Glomerular endothelial cell (primary cell): Measurements from ENCODE around the gene WDTC1. TPM values are rescaled to one million over a fixed set of nuclear protein-coding genes. Genes with fewer than 3 reads are reported as not detected.

Experiments
- DNase-seq: peaks from one replicate; pipeline ENCODE4 v3.0.0-alpha.2; 2011; ENCODE audit warnings: low read depth, low spot score; ENCODE audit errors: extremely low read depth
- total RNA-seq: library from RNA; depleted of rRNA; stranded (reverse); fragments of >200 nt; gene quantifications from 2 replicates; pipeline ENCODE4 v1.2.3, GENCODE V29; 2015

The WDTC1 gene
- total RNA-seq, 1 donor from 2014 or later, result 43.3 TPM

GRCh38 chr1:27332536-27333281, 98.3 kb downstream of the WDTC1 start:
- DNase-seq, result no peak

DNA sequence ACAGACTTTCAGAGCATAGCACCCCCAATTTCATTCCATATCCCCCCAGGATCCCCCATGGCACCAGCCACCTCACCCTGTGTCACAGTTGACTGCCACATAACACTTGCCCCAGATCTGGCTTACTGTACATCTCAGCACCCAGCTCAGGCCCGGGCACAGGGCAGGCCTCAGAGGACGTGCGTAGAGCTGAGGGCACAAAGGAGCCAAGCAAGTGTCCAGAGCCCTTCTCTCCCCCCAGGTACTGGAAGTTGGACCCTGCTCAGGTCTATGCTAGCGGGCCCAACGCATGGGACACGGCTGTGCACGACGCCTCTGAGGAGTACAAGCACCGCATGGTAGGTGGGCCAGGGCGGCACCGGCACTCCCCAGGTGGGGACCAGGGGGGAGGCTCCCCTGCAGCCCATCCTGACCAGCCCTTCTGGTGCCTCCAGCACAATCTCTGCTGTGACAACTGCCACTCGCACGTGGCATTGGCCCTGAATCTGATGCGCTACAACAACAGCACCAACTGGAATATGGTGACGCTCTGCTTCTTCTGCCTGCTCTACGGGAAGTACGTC, 99.4 kb downstream of the WDTC1 start:
- DNase-seq, result no peak

- no peak for DNase-seq
Measured at GRCh38 chr1:27335506-27336422, 101.3 kb downstream of the WDTC1 start.

GRCh38 chr1:27336756-27337155, 102.3 kb downstream of the WDTC1 start:
- no peak for DNase-seq

GRCh38 chr1:27338751-27339150, 104.3 kb downstream of the WDTC1 start:
- DNase-seq, result no peak

DNA sequence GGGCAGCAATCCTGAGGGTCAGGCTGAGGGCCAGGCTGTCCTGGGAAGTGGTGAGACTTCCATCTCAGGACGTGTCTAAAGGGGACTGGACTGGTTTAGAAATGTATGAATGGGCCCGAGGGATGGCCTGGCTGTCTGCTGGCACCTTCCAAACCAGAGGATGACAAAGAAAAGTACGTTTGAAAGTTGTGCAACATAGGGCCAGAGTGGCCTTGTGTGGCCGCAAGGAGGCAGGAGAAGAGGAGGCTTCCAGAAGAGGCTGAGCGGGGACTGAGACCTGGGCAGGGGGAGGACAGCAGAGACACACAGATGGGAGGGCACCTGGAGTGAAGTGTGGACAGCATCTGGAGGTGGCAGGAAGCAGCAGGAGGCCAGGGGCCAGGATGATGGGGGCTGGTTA, 104.8 kb downstream of the WDTC1 start:
- no peak for DNase-seq

DNA sequence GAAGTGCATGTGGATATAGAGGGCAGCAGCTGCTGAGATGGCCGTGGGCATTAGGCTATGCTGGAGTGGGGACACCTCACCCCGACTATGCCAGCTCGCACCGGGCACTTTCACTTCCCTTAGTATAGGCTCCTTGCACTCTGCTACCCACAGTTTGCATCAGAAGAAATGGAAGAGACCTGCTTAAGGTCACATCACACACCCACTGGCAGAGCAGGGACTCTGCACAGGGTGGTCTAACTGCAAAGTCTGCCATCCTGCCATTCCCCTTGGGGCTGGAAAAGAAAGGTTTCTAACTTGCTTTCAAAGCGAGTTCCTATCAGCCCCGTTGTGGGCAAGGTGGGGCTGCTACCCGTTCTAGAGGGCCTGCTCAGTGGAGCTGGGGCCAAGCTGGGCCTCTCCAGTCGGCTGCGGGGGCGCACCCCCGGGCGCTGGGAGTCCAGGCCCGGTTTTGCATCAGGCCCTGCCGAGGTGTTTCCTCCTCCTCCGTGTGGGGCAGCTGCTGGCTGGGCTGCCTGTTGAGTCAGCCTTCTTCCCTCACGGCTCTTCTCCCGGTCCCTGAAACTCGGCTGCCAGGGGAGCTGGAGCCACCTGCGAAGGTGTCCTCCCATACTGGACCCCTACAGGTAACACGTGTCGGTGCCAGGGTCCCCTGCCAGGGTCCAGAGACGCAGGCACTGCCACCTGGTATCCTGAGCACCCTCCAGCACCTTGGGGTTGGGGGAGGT, 107.3 kb downstream of the WDTC1 start, which contains the start of gene SYTL1:
SYTL1 (plus strand) TSS at position 498 of the 728 bp plus-strand sequence. CDS start 3,313 bp downstream, outside the sequence.
- DNase-seq, result no peak

DNA sequence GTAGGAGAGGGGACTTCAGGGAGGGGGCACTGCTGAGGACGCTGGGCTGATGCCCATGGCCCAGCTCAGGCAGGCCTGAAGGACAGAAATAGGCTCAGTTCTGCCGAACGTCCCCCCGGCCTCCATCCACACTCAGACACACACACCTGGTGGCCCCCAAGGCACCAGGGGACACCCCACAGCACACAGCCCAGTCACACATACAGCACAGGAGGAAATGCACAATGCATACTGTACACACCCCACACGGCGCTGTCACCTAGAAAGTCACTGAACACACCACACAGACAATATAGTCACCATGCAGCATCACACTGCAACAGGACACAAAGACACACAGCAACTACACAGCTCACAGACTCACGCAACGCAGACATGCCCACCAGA, 108.0 kb downstream of the WDTC1 start:
- DNase-seq, result no peak

DNA sequence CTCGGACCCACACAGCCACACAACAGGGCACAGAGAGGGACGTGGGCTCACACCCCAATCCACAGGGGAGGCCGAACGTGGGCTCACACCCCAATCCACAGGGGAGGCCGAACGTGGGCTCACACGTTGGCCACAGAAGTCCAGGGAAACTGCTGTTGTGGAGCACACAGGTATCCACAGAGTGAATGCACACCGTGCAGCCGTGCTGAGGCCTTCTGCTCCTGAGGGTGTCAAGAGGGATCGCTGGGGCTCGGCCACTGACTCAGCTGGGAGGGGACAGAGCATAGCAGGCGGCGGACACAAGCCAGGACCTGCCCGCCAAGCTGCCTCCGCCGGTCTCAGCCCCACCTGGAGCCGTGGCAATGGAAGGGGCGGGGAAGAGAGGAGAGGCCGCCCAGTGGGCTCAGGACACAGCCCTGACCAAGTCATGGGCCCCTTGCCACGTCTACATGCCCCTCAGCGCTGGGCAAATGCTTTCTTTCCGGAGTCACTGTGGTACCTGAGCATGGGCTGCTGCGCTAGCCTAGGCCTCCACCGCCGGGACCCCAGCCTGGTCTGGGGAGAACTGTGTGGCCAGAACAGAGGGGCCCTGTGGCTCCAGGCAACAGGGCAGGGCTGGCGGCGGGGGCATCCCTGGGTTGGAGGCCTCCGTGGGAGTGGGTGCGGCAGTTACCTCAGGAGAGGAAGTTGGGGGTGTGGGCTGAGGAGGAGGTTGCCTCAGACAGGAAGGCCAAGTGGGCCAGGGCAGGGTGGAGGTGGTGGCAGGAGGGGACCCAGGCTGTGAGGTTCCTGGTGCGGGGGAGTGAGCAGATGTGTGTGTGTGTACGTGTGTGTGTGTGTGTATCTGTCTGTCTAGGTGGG, 108.6 kb downstream of the WDTC1 start:
- DNase-seq, result no peak

DNA sequence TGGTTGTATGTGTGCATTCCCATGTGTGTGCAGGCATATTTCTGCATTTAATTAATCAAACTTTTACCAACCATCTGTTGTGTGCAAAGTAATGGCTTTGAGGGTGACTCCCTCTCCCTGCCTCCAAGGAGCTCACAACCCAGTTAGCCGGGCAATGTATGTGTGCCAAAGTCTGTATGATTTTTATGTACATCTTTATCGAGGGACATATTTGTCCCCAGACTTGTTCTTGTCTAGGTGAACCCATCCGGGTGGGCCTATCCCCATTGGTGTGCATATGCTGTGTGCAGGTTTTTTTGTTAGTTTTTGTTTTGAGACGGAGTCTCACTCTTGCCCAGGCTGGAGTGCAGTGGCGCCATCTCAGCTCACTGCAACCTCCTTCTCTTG, 109.2 kb downstream of the WDTC1 start:
- DNase-seq, result no peak

- DNase-seq, result no peak
Measured at GRCh38 chr1:27345272-27345671, 110.8 kb downstream of the WDTC1 start.

GRCh38 chr1:27346357-27346756, 111.9 kb downstream of the WDTC1 start:
- no peak for DNase-seq

- DNase-seq, result no peak
Measured at GRCh38 chr1:27346991-27347624, 112.7 kb downstream of the WDTC1 start.

DNA sequence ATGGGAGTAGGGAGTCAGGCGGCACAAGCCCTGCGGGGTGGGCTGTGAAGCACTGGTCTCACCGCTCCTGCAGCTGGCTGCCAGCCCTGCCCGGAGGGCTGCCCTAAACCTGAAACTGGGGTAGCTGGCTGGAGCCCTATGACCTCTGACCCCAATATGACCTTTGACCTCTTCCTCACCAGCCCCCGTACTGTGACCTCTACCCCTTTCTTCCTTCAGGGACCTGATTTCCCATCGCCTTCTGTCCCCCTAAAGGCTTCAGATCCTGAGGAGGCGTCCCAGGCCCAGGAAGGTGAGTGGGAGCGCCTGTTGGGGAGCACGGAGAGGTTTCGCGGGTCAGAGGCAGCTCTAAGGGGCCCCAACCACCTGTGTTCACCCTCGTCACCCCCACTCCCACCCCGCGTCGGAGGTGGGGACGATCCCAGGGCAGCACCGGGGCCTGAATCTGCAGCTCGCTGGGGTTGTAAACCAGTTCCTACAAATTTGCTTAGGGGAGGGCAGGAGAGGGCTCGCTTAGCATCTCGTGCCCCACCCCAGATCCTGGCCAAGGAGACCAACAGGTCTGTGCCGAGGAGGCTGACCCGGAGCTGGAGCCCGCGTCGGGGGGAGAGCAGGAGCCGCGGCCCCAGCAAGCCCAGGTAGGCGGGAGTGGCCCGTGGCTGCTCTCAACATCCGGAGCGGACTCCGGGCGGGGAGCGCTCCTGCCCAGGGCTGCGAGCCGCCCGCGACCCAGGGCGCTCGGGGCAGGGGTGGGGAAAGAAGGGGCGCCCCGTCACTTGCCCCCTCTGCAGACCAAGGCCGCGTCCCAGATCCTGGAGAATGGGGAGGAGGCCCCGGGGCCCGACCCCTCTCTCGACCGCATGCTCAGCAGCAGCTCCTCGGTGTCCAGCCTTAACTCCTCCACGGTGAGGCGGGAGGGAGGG, 114.7 kb downstream of the WDTC1 start:
- DNase-seq, result no peak

DNA sequence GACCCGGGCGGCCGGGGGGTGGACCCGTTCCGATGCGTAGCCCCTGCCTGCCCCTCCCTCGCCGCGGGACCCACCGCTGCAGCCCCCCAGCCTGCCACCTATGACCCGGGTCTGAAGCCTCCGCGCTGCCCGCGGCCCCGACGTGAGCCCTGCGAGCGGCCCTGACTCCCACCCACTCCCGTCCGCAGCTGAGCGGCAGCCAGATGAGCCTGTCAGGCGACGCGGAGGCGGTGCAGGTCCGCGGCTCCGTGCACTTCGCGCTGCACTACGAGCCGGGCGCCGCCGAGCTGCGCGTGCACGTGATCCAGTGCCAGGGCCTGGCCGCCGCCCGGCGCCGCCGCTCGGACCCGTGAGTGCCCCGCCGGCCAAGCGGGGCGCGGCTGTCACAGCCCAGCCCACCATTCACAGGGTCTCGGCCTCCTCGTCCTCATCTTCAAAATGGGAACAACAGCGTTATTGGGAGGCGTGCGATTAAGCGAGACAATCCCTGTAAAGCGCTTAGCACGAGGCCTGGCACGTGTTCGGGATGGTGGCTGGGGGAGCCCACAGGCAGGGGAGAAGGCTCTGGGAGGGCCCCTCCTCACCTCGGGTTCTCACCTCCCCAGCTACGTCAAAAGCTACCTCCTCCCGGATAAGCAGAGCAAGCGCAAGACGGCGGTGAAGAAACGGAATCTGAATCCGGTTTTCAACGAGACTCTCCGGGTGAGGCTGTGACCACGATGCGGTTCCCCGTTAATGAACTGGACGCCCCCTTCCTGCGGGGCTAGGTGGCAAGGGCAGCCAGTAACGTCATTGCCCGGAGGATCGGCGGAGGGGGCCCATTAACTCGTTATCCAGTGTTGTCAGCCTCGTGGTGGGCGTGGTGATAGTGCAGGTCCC, 115.6 kb downstream of the WDTC1 start:
- no peak for DNase-seq

GRCh38 chr1:27350663-27351540, 116.5 kb downstream of the WDTC1 start:
- DNase-seq, result no peak
